Neural cell (in vitro differentiated cells): ENCODE measurements around the gene AMD1.

Source experiments
- CTCF ChIP-seq: fragments of 450-650 bp; IDR thresholded peaks from 2 replicates; pipeline ENCODE4 v1.5.1; 2014; ENCODE audit warnings: antibody characterized with exemption, mild to moderate bottlenecking, moderate library complexity; ENCODE audit not compliant: poor library complexity, severe bottlenecking
- EP300 ChIP-seq: fragments of 450-650 bp; conservative IDR thresholded peaks from 2 replicates; pipeline ENCODE4 v1.6.1; 2014; ENCODE audit warnings: antibody characterized with exemption, mild to moderate bottlenecking, moderate library complexity; ENCODE audit not compliant: poor library complexity, severe bottlenecking
- EZH2 ChIP-seq: fragments of 200-600, 300-800 bp; shearing (Covaris generic), sonication (generic); IDR thresholded peaks from 2 replicates; pipeline ENCODE4 v1.6.1; 2014; ENCODE audit warnings: antibody characterized with exemption, low read length, borderline replicate concordance, mild to moderate bottlenecking; ENCODE audit not compliant: insufficient read depth, poor library complexity, severe bottlenecking
- MXI1 ChIP-seq: fragments of 450-650 bp; conservative IDR thresholded peaks from 2 replicates; pipeline ENCODE4 v1.6.1; 2014; ENCODE audit warnings: antibody characterized with exemption, mild to moderate bottlenecking; ENCODE audit not compliant: poor library complexity, severe bottlenecking
- POLR2AphosphoS5 ChIP-seq: IDR thresholded peaks from 2 replicates; pipeline ENCODE4 v1.6.1; 2012
- RAD21 ChIP-seq: fragments of 450-650 bp; conservative IDR thresholded peaks from 2 replicates; pipeline ENCODE4 v1.6.1; 2014; ENCODE audit warnings: antibody characterized with exemption, mild to moderate bottlenecking, moderate library complexity
- REST ChIP-seq: IDR thresholded peaks from 2 replicates; pipeline ENCODE4 v1.6.1; 2012; ENCODE audit warnings: borderline replicate concordance
- SMC3 ChIP-seq: fragments of 450-650 bp; conservative IDR thresholded peaks from 2 replicates; pipeline ENCODE4 v1.6.1; 2014; ENCODE audit warnings: antibody characterized with exemption, mild to moderate bottlenecking, moderate library complexity; ENCODE audit not compliant: poor library complexity
- TAF1 ChIP-seq: IDR thresholded peaks from 2 replicates; pipeline ENCODE4 v1.6.1; 2012; ENCODE audit warnings: low read depth

- TF ChIP-seq EZH2: no peak
- TF ChIP-seq CTCF: no peak
- no peak for TF ChIP-seq SMC3
- TF ChIP-seq REST: no peak
- no peak for TF ChIP-seq POLR2AphosphoS5
- no peak for TF ChIP-seq MXI1
- TF ChIP-seq EP300: no peak
- TF ChIP-seq RAD21: no peak
- no peak for TF ChIP-seq TAF1
Measured at GRCh38 chr6:110881546-110882273, 7.1 kb downstream of the AMD1 start.
